IPS-15b (cell line): ENCODE results near the gene ZIC1.

Source experiments
- H3K27me3 ChIP-seq: one replicate; pipeline ENCODE4 v1.6.1; 2013; ENCODE audit warnings: low read length; ENCODE audit not compliant: control insufficient read depth, insufficient read depth
- H3K36me3 ChIP-seq: one replicate; pipeline ENCODE4 v1.6.1; 2013; ENCODE audit warnings: low read length; ENCODE audit not compliant: control insufficient read depth, insufficient read depth
- H3K4me1 ChIP-seq: one replicate; pipeline ENCODE4 v1.6.1; 2013; ENCODE audit warnings: mild to moderate bottlenecking, low read length; ENCODE audit not compliant: control insufficient read depth, insufficient read depth
- H3K4me3 ChIP-seq: one replicate; pipeline ENCODE4 v1.5.1; 2013; ENCODE audit warnings: low read depth, low read length
- H3K9ac ChIP-seq: one replicate; pipeline ENCODE4 v1.6.1; 2013; ENCODE audit warnings: low read depth, mild to moderate bottlenecking, low read length
- H3K9me3 ChIP-seq: one replicate; pipeline ENCODE4 v1.6.1; 2013; ENCODE audit warnings: mild to moderate bottlenecking, low read length; ENCODE audit not compliant: control insufficient read depth, insufficient read depth

ZIC1 gene

DNA sequence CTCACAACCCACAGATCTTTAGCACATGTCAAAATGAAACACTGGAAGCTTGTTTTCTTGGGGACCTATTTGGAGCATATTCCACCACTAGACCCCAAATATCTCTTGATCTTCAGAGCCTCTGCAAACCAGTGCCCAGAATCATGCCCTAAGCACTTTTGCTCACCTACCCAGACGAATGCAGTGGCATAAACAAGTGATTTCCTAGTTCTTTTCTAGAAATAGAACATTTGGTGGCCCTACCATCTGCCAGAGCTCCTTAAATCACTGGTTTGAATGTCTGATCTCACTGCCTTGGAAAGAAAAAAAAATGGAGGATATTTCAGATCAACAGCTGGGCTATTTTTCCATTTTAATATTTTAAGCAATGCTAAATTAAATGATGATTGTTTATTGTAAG is 8.2 kb upstream of the ZIC1 start:
- Histone ChIP-seq H3K9me3 (no peaks in the 10 kb centered on the region), H3K36me3 (no peaks in the 10 kb centered on the region), H3K9ac (no peak overlapping the region), H3K4me1 (peaks cover 27% of the 10 kb centered on the region), H3K4me3 (no peak overlapping the region), H3K27me3 (peaks cover 99% of the 10 kb centered on the region)

- peaks cover 99% of the 10 kb centered on the region for H3K27me3 ChIP-seq
Observed at GRCh38 chr3:147401421-147401820, 7.7 kb upstream of the ZIC1 start.

GRCh38 chr3:147402159-147402558 is 7.0 kb upstream of the ZIC1 start:
- H3K4me1 ChIP-seq: peaks cover 31% of the 10 kb centered on the region
- peaks cover 99% of the 10 kb centered on the region for H3K27me3 ChIP-seq
- no peak overlapping the region for H3K9ac ChIP-seq
- no peak overlapping the region for H3K4me3 ChIP-seq
- no peaks in the 10 kb centered on the region for H3K9me3 ChIP-seq
- H3K36me3 ChIP-seq: no peaks in the 10 kb centered on the region

More at GRCh38 chr3:147401421-147401820, 7.7 kb upstream of the ZIC1 start:
- no peak overlapping the region for H3K9ac ChIP-seq
- no peak overlapping the region for H3K4me3 ChIP-seq
- no peaks in the 10 kb centered on the region for H3K36me3 ChIP-seq
- H3K4me1 ChIP-seq: peaks cover 27% of the 10 kb centered on the region
- H3K9me3 ChIP-seq: no peaks in the 10 kb centered on the region

DNA sequence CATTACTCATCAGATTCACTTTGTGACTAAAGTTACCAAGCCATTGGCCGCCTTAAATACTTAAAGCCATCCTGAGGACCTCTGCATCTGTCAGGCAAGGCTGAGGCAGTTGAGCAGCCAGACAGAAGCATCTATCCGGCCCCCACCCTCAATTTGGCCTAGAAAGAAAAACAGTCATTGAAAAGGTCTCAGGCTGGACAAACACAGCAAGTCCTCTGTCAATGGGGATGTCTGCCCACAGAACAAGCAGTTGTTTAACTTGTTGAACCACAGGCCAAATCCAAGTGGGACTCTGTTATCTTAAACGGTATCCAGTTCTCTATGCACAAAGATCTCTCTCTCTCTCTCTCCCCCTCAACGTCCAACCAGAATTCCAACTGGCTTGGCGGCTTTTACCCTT is 5.7 kb upstream of the ZIC1 start:
- H3K9me3 ChIP-seq: no peaks in the 10 kb centered on the region
- H3K4me3 ChIP-seq: no peak overlapping the region
- H3K4me1 ChIP-seq: peaks cover 40% of the 10 kb centered on the region
- no peak overlapping the region for H3K9ac ChIP-seq
- H3K36me3 ChIP-seq: no peaks in the 10 kb centered on the region
- peaks cover 100% of the 10 kb centered on the region for H3K27me3 ChIP-seq

- H3K9me3 ChIP-seq: no peaks in the 10 kb centered on the region
- H3K4me1 ChIP-seq: peaks cover 34% of the 10 kb centered on the region
- H3K9ac ChIP-seq: no peak overlapping the region
- peaks cover 95% of the 10 kb centered on the region for H3K27me3 ChIP-seq
- no peaks in the 10 kb centered on the region for H3K36me3 ChIP-seq
- peak overlapping the region; percentile 37 for H3K4me3 ChIP-seq
Observed at GRCh38 chr3:147404000-147404799, 5.0 kb upstream of the ZIC1 start.

GRCh38 chr3:147404800-147405230 is 4.3 kb upstream of the ZIC1 start:
- peaks cover 95% of the 10 kb centered on the region for H3K27me3 ChIP-seq
- no peaks in the 10 kb centered on the region for H3K9me3 ChIP-seq
- H3K36me3 ChIP-seq: no peaks in the 10 kb centered on the region
- peaks cover 33% of the 10 kb centered on the region for H3K4me1 ChIP-seq
- H3K4me3 ChIP-seq: peak overlapping the region; percentile 37
- no peak overlapping the region for H3K9ac ChIP-seq

DNA sequence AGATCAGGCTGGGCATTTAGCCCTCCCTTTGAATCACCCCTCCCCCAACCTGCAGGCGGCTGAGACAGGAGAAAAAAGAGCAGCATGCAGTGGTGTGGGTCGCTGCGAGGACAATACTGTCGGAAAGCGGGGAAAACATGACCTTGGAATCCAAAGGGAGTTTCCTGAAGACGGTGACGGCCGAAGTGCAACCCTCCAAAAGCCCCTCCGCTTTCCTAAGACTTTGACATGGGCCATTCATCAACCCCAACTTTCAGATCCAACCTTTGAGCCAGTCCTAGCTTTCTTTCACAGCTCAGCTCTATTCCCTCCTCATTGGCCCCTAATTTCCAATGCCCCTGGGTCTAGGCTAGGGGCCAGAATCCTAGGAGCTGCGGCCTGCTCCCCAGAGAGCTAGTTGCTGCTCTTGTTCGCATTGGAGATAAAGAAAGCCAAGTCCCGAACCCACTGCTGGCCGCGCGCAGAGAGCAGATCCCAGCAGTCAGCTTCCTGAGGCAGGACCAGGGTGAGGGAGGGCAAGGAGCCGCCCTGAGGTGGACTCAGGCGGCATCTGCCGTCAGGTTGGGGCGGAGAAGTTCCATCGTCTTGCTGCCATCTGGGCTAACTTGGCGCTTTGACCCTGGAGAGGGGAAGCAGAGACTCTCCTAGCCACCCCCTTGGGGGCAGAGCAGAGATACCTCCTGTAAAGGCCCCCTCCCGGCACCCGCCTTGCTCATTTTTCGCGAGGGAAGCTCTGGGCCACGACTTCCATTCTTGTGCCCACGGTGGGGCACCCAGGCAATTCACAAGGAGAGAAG is 3.7 kb upstream of the ZIC1 start:
- no peaks in the 10 kb centered on the region for H3K36me3 ChIP-seq
- no peaks in the 10 kb centered on the region for H3K9me3 ChIP-seq
- H3K27me3 ChIP-seq: peaks cover 95% of the 10 kb centered on the region
- no peak overlapping the region for H3K9ac ChIP-seq
- peaks cover 33% of the 10 kb centered on the region for H3K4me1 ChIP-seq
- H3K4me3 ChIP-seq: peak overlapping the region; percentile 37

DNA sequence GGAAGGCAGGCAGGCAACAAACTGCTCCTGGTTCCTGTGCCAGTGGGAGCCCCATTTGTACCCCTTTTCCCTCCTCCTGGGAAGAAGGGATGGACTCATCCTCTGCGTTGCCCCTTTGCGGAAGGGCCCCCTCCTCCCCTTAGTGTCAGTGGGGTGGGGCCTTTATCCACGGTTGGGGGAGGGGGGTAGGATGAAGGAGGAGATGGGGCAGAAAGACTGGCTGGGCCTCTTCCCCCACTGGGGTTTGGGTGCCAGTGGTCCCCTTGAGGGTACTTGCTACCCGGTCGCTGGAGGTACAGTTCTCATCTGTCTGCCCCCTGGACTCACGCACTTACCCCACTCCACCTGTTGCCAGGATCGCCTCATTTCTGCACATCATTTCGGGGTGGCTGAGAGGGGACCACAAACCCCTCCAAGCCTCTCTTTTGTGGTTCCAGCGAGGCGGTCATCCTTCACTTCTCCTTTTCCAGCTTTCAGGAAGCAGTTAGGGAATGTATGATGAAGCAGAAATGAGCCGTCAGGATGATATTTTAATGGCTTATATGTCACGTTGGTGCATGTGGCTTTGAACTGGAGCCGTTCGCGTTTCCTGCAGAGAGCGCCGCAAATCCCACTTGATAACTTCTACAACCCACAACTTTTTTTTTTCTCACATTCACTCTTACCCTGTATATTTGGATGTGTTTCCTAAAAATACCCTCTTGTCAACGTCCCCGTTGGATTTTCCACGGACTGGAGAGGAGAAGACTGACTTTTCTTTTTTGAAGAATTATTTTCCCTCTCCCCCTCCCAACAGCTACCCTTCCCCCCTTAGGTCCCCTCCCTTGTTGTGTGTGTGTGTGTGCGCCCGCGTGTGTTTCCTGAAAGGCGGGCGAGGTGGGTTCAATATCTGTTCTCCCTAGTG is 2.9 kb upstream of the ZIC1 start, which contains the start of gene ZIC4:
ZIC4 (minus strand) TSS at position 516 of the 904 bp plus-strand sequence. CDS start 3,746 bp downstream, outside the sequence.
- Histone ChIP-seq H3K4me3 (peak within 1 kb of the TSS; percentile 37), H3K36me3 (no peaks in the 10 kb centered on the region), H3K4me1 (peaks cover 31% of the 10 kb centered on the region), H3K27me3 (peaks cover 95% of the 10 kb centered on the region), H3K9me3 (no peaks in the 10 kb centered on the region), H3K9ac (no peak within 1 kb of the TSS)

DNA sequence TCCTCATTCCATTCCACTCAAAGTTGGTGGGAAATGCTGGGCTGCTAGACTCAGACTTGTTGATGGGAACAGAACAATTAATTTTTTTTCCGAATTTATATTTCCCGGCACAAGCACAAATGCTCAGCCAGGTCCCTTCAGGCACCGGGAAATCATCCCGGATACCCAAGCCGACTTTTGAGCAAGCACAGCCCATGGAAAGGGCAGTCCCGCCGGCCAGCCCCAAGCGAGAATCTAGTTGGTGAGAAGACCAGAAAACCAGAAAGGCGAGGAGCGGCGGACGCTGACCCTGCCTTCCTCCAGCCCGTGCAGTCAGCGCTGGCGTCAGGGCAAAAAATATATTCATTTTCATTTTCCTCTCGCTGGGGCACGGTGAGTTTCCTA is 2.1 kb upstream of the ZIC1 start:
- peaks cover 29% of the 10 kb centered on the region for H3K4me1 ChIP-seq
- H3K4me3 ChIP-seq: peak overlapping the region; percentile 14
- H3K27me3 ChIP-seq: peaks cover 95% of the 10 kb centered on the region
- no peaks in the 10 kb centered on the region for H3K36me3 ChIP-seq
- no peaks in the 10 kb centered on the region for H3K9me3 ChIP-seq
- no peak overlapping the region for H3K9ac ChIP-seq

- peaks cover 95% of the 10 kb centered on the region for H3K27me3 ChIP-seq
- H3K4me3 ChIP-seq: peak overlapping the region; percentile 14
- H3K4me1 ChIP-seq: peaks cover 26% of the 10 kb centered on the region
- no peaks in the 10 kb centered on the region for H3K9me3 ChIP-seq
- no peaks in the 10 kb centered on the region for H3K36me3 ChIP-seq
- H3K9ac ChIP-seq: no peak overlapping the region
Observed at GRCh38 chr3:147407498-147408187, 1.5 kb upstream of the ZIC1 start.
